Measurements from ENCODE around the gene OGT.
"Not testable (repeated sequence)": the region's sequence is repeated elsewhere in the genome, so short reads cannot be mapped to it uniquely, and the experiment has no call there.

Gene OGT

GRCh38 chrX:71581210-71581609 is 48.3 kb downstream of the OGT start:
- no peak for DNase-seq (ENCODE audit: low read depth in 3 of 3)

DNA sequence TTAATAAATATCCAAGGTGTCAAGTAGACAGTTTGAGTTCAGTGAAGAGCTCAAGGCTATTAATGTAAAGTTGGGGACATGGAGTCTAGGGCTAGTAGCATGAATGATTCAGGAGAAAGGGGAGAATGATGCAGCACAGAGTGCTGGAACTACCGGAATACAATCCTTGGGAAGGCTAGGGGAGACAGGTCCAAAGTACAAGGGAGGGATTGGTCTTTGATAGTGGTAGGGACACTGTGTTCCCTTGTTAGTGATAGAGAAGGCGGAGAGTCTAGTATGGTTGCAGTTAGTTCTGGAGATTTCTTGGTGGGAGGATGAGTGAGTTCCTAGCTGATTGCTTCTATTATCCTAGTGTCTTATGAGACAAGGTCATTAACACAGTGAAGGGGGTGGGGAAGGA is 54.0 kb downstream of the OGT start:
- no peak for DNase-seq (ENCODE audit: low read depth in 3 of 3)

- DNase-seq (ENCODE audit: low read depth in 3 of 3): not testable (repeated sequence)
Measured at GRCh38 chrX:71593210-71593609, 60.3 kb downstream of the OGT start.

DNA sequence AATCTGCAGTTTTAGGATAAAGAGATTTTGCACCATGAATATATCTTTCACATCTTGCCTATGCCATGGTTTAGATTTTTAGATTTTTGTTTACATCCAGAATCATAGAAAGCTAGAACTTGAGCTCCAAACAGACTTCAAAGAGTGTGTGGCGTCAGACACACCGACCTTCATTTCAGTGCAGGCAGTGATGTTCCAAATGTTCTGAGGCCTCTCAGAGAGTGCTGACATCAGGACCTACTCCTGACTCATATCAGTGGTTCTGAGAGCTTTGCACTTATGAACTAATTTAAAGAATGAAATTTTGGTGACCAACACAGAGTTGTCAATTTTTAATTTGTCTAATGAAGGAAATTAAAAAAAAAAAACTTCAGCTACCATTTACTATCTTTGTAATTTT is 67.1 kb downstream of the OGT start:
- no peak for DNase-seq (ENCODE audit: low read depth in 3 of 3)

DNA sequence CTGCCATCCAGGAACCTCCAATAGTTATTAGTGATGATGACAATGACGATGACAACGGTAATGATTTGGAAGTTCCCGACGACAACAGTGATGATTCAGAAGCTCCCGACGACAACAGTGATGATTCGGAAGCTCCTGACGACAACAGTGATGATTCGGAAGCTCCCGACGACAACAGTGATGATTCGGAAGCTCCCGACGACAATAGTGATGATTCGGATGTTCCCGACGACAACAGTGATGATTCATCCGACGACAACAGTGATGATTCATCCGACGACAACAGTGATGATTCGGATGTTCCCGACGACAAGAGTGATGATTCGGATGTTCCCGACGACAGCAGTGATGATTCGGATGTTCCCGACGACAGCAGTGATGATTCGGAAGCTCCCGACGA is 70.7 kb downstream of the OGT start:
- DNase-seq (ENCODE audit: low read depth in 3 of 3): no peak

- no peak for DNase-seq (ENCODE audit: low read depth in 3 of 3)
Measured at GRCh38 chrX:71604141-71604540, 71.2 kb downstream of the OGT start.

DNA sequence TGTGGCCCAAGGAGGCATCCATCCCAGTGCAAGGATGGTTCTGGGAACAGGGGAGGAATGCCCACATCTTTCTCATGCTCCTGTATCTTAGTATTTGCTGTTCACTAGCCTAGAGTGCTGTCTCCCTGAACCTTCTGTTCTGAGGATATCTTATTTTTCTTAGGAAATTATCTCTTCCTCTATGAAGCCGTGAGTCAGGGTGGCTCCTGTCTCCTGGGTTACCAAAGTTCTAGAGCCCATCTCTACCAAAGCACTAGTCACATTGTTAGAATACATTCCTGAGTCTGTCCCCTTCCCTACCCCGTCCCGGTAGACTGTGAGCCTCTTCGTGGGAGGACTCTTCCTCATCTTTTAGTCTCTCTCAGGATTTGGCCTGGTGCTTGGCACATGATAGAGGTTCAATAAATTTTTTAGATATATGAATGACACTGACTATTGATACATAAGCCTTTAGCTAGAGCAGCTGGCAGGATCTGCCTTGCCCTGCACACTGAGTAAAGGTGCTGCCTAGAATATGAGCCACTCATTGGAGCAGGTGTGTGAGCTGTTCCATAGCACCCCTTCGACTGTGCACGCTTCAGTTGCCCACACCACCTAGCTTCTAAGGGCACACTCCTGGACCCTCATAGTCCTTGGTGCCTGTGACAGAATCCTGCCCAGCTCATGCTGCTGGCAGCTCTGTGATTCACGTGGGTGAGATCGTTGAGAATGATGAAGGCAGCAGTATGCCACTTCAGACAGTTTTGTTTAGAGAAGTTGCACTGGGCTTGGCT is 72.1 kb downstream of the OGT start:
- DNase-seq (ENCODE audit: low read depth in 3 of 3): no peak

DNA sequence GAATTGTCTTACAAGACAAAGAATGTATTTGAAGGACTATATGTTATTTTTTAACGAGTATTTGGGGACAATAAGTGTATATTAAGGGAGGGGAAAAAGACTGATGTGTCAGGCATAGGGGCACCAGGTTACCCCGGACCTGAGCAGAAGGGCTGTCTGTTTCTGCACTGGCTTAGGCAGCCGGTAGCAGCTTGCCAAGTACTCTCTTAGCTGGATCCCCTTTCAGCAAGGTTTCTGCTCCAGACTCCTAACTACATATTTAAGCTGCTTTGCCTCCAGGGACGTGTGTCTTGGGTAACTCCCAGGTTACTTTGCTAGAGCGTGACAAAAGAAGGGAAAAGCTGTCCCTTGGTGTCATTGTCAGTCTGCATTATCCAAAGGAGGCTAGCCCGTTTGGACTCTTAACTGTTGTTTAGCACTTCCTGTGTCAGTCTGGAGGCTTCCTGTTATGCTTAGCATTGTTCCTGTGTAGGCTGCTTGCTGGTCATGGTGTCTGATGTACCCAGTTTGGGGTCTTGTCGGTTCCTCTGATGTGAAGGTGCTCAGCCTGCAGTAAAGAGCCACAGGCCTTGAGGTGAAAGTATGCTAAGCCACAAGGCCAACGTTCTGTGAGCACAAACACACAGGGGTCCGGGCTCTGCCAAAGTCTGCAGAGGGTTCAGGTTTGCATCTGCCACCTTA is 73.8 kb downstream of the OGT start:
- no peak for DNase-seq (ENCODE audit: low read depth in 3 of 3)

DNA sequence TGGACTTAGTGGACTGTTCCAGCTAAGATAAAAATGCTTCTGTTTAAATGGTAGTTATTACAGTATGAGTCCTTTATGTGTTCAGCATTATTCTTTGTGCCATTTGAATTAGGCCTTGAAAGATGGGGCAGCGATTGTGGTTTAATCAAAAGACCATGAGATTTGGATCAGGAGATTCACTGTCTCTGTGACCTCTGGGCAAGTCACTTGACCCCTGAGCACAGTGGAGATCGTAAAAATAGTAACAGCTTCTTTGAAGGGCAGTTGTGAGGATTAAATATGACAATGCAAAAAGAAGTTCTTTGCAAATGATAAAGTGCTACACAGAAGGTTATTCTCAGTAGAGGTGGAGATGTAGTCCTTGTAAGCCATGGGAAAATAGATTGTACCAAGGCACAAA is 74.6 kb downstream of the OGT start:
- no peak for DNase-seq (ENCODE audit: low read depth in 3 of 3)

GRCh38 chrX:71609095-71609750 is 76.3 kb downstream of the OGT start:
- no peak for DNase-seq (ENCODE audit: low read depth in 3 of 3)

GRCh38 chrX:71611736-71612135 is 78.8 kb downstream of the OGT start:
- not testable (repeated sequence) for DNase-seq (ENCODE audit: low read depth in 3 of 3)

GRCh38 chrX:71612256-71612655 is 79.4 kb downstream of the OGT start:
- no peak for DNase-seq (ENCODE audit: low read depth in 3 of 3)

- DNase-seq (ENCODE audit: low read depth in 3 of 3): no peak
Measured at GRCh38 chrX:71615056-71615455, 82.2 kb downstream of the OGT start.

DNA sequence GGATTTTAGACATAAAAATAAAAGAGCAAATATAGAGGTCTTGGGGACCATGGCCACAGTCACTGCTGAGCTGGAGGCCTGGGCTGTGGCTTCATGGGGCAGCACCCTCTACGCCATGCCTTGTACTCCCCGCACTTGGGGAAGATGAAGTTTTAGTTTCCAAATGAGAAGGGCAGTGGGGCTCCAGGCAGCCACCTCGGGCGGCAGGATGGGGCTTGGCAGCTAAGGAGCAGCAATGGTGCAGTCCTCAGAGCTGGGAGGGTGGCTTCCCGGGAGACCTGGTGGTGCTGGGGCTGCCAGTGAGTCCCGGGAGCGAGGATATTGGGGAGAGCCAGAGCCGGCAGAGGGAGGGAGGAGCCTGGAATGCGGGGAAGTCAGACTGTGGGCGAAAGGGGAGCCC is 83.0 kb downstream of the OGT start:
- DNase-seq (ENCODE audit: low read depth in 3 of 3): peak in 1 of 3 experiments; percentile 20

DNA sequence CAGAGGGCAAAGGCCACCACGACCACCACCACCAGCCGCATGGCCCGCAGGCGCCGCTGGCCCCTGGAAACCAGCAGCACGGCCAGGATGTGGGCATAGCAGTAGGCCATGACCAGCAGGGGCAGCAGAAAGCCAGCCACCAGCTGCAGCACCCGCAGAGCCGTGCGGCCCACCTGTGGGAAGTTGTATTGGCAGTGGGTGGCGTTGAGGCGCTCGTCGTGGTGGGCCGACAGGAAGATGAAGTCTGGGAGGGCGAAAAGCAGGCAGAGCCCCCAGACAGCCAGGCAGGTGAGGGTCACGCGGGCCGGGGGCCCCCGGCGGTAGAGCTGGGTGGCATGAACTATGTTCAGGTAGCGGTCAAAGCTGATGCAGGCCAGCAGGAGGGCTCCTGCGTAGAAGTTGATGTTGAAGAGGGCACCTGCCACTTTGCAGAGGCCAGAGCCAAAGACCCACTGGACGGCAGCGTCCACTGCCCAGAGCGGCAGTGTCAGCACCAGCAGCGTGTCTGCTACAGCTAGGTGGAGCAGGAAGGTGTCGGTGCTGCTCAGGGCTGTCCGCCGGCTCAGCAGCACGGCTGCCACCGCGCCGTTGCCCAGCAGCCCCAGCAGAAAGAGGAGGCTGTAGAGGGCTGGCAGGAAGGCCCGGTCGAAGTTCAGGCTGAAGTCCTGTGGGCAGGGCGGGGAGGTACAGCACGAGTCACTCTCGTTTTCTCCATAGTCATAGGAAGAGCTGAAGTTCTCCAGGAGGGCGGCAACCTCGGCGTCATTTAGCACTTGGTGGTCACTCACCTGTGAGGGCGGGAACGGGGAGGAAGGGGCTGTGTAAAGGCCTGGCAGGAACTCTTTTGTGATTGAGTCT is 84.0 kb downstream of the OGT start:
- no peak for DNase-seq (ENCODE audit: low read depth in 3 of 3)

GRCh38 chrX:71617742-71618141 is 84.8 kb downstream of the OGT start:
- DNase-seq (ENCODE audit: low read depth in 3 of 3): no peak

GRCh38 chrX:71618303-71618721 is 85.4 kb downstream of the OGT start, which contains the start of gene CXCR3:
TSS of gene CXCR3 (minus strand) at chrX:71618511. CDS start at chrX:71618449, 62 bp downstream.
- DNase-seq (ENCODE audit: low read depth in 3 of 3): peak; percentile 42 to 74 (median 52)

DNA sequence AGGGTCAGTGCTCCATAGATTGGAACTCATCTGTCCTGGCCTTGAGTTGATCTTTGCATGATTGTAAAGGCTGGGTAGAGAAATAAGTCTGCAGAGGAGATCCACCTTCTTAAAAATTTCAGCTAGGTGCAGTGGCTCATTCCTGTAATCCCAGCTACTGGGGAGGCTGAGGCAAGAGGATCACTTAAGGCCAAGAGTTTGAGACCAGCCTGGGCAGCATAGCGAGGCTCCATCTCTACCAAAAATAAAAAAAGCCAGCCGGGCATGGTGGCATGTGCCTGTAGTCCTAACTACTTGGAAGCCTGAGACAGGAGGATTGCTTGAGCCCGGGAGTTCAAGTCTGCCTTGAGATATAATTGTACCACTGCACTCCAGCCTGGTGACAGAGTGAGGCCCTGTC is 85.9 kb downstream of the OGT start:
- no peak for DNase-seq (ENCODE audit: low read depth in 3 of 3)

DNA sequence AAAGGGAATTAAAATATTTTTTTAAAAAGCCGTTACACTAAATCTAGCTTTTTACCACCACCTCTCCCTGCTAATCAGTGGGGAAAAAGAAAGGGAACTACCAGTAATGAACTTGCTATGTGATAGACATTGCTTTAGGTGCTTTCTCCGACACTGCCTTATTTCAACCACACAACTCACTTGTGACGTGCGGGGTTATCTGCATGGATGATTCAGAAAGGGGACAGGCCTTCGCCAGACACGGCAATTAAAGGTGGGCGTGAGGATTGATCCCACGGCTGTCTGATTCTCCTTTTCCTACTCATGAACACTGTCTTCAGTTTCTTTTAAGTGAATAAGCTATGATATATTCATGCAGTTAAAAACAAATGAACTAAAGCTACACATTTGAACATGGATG is 86.3 kb downstream of the OGT start:
- peak; percentile 45 to 65 (median 61) for DNase-seq (ENCODE audit: low read depth in 3 of 3)

DNA sequence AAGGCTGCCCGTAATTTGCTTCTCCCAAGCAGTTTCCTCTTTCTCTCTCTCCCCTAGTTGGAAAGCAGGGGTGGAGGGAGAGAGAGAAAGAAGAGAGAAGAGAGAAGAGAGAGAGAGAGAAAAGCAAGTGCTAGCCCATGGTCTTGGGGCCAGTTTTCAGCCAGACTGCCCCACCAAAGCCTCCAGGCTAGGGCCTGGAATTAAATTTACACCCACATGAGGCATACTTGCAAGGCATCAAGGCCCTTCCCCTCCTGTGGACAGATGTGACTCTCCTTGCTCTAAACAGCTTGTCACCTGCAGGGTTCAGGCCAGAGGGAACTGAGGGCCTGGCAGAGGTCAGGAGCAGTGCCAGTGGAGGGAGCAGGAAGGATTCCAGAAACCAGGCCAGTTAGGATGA is 87.1 kb downstream of the OGT start:
- no peak for DNase-seq (ENCODE audit: low read depth in 3 of 3)

DNA sequence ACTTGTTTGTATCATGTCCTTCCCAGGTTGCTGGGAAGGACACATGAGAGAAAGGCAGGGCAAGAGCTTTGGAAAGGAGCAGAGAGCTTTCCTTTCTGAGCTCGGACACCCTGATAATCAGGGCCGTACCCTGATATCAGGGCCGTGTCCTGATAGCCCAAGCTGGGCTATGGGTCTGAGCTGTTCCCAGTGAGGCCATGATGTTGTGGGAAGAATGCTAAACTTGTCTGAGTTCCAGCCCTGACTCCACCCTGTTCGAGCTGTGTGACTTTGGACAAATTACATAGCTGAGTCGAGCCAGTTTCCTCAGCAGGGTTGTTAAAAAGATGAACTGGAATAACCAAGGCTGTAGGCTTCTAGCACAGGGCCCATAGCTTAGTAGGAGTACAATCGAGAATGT is 88.7 kb downstream of the OGT start:
- no peak for DNase-seq (ENCODE audit: low read depth in 3 of 3)

- no peak for DNase-seq (ENCODE audit: low read depth in 3 of 3)
Measured at GRCh38 chrX:71622032-71622575, 89.2 kb downstream of the OGT start.

Measured in stimulated activated CD4-positive, alpha-beta T cell treated with anti-CD3 and anti-CD28 coated beads, TNF-alpha, amount 100 ng/mL, for 24 hours (primary cell).